OCI-LY7 (cell line): ENCODE data around the gene BLM.

Experiments
- EZH2phosphoT487 ChIP-seq: fragments of 200-600 bp; sonication (generic); IDR thresholded peaks from 2 replicates; pipeline ENCODE4 v1.6.1; 2018; ENCODE audit warnings: low read depth, borderline replicate concordance, mild to moderate bottlenecking, mixed run types, antibody characterized with exemption, low read length, moderate library complexity, mixed read lengths
- TF ChIP-seq, protein P1 (sequence below): fragments of 200-600 bp; sonication (generic); conservative IDR thresholded peaks from 2 replicates; pipeline ENCODE4 v1.5.1; 2014; ENCODE audit warnings: mild to moderate bottlenecking, antibody characterized with exemption, low read length, moderate library complexity, mixed read lengths

DNA sequence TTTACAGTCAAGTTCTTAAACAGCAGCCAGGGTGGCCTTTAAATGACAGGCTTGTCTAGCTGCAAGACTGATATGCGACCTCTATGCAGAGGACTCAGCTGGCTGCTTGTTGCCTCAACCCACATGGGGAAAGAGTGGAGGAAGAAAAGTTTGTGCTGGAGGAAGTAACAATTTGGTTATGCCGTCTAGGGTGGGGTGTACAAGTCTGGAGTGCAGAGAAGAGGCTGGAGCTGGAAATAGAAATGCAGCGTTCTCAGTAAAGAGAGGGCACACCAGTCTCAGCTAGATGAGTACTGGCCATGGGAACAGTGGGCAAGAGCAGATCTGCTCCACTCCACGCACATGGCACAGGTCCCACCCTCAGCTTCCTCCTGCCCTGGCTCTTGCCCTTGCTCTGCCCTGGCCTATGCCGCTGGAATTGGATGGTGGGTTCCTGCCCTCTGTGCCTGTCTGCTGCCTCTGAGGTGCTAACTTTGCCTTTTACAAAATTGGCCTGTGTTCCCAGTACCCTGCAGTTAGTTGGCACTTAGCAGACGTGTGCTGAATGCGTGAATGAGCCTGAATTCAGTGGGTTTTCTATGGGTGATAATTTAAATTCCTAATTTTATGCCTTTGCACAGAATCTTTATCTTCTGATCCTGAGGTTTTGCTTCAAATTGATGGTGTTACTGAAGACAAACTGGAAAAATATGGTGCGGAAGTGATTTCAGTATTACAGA lies 91.5 kb downstream of the BLM start:
- TF ChIP-seq, protein P1, sequence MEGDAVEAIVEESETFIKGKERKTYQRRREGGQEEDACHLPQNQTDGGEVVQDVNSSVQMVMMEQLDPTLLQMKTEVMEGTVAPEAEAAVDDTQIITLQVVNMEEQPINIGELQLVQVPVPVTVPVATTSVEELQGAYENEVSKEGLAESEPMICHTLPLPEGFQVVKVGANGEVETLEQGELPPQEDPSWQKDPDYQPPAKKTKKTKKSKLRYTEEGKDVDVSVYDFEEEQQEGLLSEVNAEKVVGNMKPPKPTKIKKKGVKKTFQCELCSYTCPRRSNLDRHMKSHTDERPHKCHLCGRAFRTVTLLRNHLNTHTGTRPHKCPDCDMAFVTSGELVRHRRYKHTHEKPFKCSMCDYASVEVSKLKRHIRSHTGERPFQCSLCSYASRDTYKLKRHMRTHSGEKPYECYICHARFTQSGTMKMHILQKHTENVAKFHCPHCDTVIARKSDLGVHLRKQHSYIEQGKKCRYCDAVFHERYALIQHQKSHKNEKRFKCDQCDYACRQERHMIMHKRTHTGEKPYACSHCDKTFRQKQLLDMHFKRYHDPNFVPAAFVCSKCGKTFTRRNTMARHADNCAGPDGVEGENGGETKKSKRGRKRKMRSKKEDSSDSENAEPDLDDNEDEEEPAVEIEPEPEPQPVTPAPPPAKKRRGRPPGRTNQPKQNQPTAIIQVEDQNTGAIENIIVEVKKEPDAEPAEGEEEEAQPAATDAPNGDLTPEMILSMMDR, result no peak
- no peak for TF ChIP-seq EZH2phosphoT487
